Effector memory CD4-positive, alpha-beta T cell (primary cell): ENCODE data around the gene RPL7A.

Experiments used
- DNase-seq, 3 donors: peaks; one replicate each; pipeline ENCODE4 v3.0.0-alpha.2; 2020
- H3K27ac ChIP-seq: 2 replicates; pipeline ENCODE4 v1.7.0; 2013; ENCODE audit warnings: mild to moderate bottlenecking, low read length, moderate library complexity; ENCODE audit not compliant: insufficient read depth, poor library complexity, severe bottlenecking
- H3K27me3 ChIP-seq: replicated peaks from 2 replicates; pipeline ENCODE4 v1.7.0; 2013; ENCODE audit warnings: mild to moderate bottlenecking, low read length; ENCODE audit not compliant: insufficient read depth, control insufficient read depth, poor library complexity, severe bottlenecking
- H3K36me3 ChIP-seq: 2 replicates; pipeline ENCODE4 v1.7.0; 2013; ENCODE audit warnings: mild to moderate bottlenecking, low read length, moderate library complexity; ENCODE audit not compliant: control insufficient read depth, insufficient read depth
- H3K4me1 ChIP-seq: 2 replicates; pipeline ENCODE4 v1.7.0; 2013; ENCODE audit warnings: low read length, mild to moderate bottlenecking; ENCODE audit not compliant: control insufficient read depth, insufficient read depth, poor library complexity, severe bottlenecking
- H3K4me3 ChIP-seq: 2 replicates; pipeline ENCODE4 v1.7.0; 2013; ENCODE audit warnings: low read length, low read depth, mild to moderate bottlenecking; ENCODE audit not compliant: insufficient read depth, poor library complexity, severe bottlenecking
- H3K9me3 ChIP-seq: 2 replicates; pipeline ENCODE4 v1.7.0; 2013; ENCODE audit warnings: mild to moderate bottlenecking, low read length, moderate library complexity; ENCODE audit not compliant: control insufficient read depth

RPL7A gene

DNA sequence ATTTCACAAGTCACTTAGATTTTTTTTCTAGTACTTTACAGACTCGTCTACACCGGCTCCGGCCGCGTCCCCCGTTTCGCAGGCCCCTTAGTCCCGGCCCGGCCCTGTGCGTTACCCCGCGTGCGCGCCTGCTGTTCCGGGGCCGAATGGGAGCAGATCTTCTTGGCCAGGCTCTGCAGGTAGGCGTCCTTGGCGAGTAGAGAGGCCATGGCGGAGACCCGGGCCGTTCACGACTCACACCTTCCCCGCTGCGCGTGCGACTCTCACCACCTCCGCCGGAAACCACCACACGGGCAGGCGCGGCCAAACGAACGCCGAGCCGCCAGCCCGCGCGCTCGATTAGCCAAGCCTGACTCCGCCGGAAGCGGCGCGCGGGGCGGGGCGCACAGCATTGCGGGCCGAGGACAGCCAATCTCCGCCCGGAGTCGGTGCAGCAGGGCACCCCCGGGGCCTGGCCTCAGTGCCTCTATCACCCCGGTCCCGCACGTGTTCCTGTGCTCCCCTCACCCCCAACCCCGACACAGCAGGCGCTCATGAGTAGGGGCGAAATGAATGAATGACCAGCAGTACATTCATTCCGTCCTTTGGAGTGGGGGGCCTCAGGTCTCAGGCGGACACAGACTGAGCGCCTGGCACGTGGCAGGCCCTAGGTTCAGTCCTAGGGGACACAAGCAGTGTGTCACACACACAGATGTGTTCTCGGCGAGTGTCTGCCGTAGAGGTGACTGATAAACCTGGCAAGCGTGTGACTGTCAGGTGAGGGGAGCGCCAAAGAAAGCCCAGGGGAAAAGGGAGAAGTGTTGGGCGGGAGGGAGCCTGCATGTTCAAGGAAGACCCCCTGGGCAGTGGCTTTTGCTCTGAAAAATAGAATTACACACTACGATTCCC lies 11.8 kb upstream of the RPL7A start, which contains the start of gene SURF6:
SURF6 (minus strand) TSS at position 265 of the 888 bp plus-strand sequence; CDS start at position 209, 56 bp downstream.
- Histone ChIP-seq H3K27me3 (no peaks in the 10 kb centered on the region), H3K4me1 (peaks cover 16% of the 10 kb centered on the region), H3K4me3 (peak within 1 kb of the TSS; percentile 70), H3K9me3 (no peaks in the 10 kb centered on the region), H3K36me3 (peaks cover 41% of the 10 kb centered on the region), H3K27ac (peak within 1 kb of the TSS; percentile 64)
- DNase-seq = peak; percentile 89

- Histone ChIP-seq H3K36me3 (peaks cover 39% of the 10 kb centered on the region), H3K4me1 (peaks cover 16% of the 10 kb centered on the region), H3K4me3 (no peak overlapping the region), H3K27ac (no peak overlapping the region), H3K9me3 (no peaks in the 10 kb centered on the region), H3K27me3 (no peaks in the 10 kb centered on the region)
- no peak for DNase-seq
Measured at GRCh38 chr9:133339641-133340040, 8.4 kb upstream of the RPL7A start.

- Histone ChIP-seq H3K27ac (no peak overlapping the region), H3K9me3 (no peaks in the 10 kb centered on the region), H3K4me1 (peaks cover 12% of the 10 kb centered on the region), H3K36me3 (peaks cover 44% of the 10 kb centered on the region), H3K4me3 (no peak overlapping the region), H3K27me3 (no peaks in the 10 kb centered on the region)
- no peak for DNase-seq
Measured at GRCh38 chr9:133340256-133340655, 7.8 kb upstream of the RPL7A start.

GRCh38 chr9:133340916-133341315 lies 7.1 kb upstream of the RPL7A start:
- Histone ChIP-seq H3K27me3 (no peaks in the 10 kb centered on the region), H3K4me3 (no peak overlapping the region), H3K27ac (no peak overlapping the region), H3K9me3 (no peaks in the 10 kb centered on the region), H3K36me3 (peaks cover 48% of the 10 kb centered on the region), H3K4me1 (peaks cover 8% of the 10 kb centered on the region)
- no peak for DNase-seq

DNA sequence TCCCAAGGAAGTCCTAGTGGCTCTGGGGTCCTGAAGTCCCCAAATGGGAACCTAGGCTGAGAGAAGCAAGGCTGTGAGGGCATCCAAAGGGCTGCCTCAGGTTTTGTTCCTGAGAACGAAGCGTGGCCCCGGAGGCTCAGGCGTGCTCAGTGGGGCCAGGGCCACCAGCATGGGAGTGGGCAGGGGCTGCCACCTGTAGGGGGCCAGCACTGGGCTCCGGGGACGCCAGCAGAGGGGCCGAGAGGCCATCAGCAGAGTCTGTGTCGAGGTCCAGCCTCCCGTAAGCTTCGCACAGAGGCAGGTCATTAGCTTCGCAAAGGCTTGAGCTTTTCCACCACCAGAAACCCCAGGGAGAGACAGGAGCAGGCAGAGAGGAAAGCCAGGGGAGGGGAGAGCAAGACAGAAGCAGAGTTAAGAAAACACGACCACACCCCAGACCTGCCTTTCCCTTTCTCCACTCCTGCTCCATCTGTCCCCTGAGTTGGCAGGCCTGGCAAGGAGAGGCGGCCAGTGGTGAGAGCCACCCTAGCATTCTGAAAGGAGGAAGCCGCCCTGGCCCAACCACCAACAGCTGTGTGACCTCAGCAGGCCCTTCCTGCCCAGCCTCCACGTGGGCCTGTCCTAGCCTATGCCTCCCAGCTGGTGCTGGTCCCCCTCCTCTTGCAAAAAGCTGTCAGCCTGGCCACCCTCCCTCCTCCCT lies 6.5 kb upstream of the RPL7A start:
- Histone ChIP-seq H3K27ac (no peak overlapping the region), H3K27me3 (no peaks in the 10 kb centered on the region), H3K36me3 (peaks cover 48% of the 10 kb centered on the region), H3K4me3 (no peak overlapping the region), H3K4me1 (peaks cover 9% of the 10 kb centered on the region), H3K9me3 (no peaks in the 10 kb centered on the region)
- DNase-seq = no peak

- Histone ChIP-seq H3K27me3 (no peaks in the 10 kb centered on the region), H3K4me1 (peaks cover 12% of the 10 kb centered on the region), H3K27ac (no peak overlapping the region), H3K9me3 (no peaks in the 10 kb centered on the region), H3K4me3 (no peak overlapping the region), H3K36me3 (peaks cover 48% of the 10 kb centered on the region)
- no peak for DNase-seq
Measured at GRCh38 chr9:133342069-133342406, 6.0 kb upstream of the RPL7A start.

DNA sequence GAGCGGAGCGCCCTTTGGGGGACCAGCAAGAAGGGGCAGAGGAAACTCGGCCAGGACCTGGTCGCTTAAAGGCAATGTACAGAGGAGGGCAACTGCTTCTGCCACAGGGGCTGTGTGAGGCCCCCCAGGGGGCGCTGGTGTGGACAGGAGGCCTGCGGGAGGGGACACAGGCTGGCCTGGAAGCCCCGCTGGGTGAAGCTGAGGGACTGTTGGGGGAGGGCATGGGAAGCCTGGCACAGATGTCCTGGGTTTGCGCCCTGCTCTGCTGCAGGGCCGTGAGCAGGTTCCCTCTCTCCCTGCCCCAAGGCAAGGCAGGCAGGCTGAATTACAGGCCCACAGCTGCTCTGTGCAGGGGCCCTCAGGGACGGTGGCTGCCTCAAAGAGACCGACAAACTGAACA lies 5.4 kb upstream of the RPL7A start:
- Histone ChIP-seq H3K9me3 (no peaks in the 10 kb centered on the region), H3K36me3 (peaks cover 48% of the 10 kb centered on the region), H3K27me3 (no peaks in the 10 kb centered on the region), H3K4me3 (no peak overlapping the region), H3K27ac (no peak overlapping the region), H3K4me1 (peaks cover 13% of the 10 kb centered on the region)
- no peak for DNase-seq

GRCh38 chr9:133344071-133344470 lies 3.9 kb upstream of the RPL7A start:
- H3K9me3 ChIP-seq = no peaks in the 10 kb centered on the region
- DNase-seq = no peak
- H3K27ac ChIP-seq = no peak overlapping the region
- H3K36me3 ChIP-seq = peaks cover 48% of the 10 kb centered on the region
- H3K4me3 ChIP-seq = no peak overlapping the region
- H3K27me3 ChIP-seq = no peaks in the 10 kb centered on the region
- H3K4me1 ChIP-seq = peaks cover 14% of the 10 kb centered on the region

- H3K9me3 ChIP-seq = no peaks in the 10 kb centered on the region
- peaks cover 21% of the 10 kb centered on the region for H3K4me1 ChIP-seq
- no peak overlapping the region for H3K27ac ChIP-seq
- H3K36me3 ChIP-seq = peaks cover 51% of the 10 kb centered on the region
- no peak overlapping the region for H3K4me3 ChIP-seq
- H3K27me3 ChIP-seq = no peaks in the 10 kb centered on the region
- no peak for DNase-seq
Measured at GRCh38 chr9:133344979-133345378, 3.0 kb upstream of the RPL7A start.

DNA sequence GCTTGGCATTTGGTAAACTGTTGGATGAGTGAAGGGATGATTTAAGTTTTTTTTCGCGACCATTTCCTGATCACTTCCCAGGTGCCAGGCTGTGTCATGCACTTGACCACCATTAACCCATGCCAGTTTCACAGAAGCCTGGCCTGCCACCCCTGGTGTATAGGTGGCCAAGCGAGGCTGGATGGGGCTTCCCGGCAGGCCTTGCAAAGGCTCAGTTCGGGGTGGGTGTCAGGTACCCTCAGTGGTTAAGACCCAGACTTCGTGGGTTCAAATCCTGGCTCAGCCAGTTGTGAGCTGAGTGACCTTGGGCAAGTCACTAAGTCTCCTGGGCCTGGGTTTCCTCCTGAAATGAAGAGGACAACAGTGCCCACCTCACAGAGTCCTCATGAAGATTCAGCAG lies 2.4 kb upstream of the RPL7A start:
- H3K36me3 ChIP-seq = peaks cover 55% of the 10 kb centered on the region
- H3K4me3 ChIP-seq = no peak overlapping the region

More for the DNA sequence above, 2.4 kb upstream of the RPL7A start:
- H3K27ac ChIP-seq = no peak overlapping the region
- no peaks in the 10 kb centered on the region for H3K27me3 ChIP-seq
- H3K9me3 ChIP-seq = no peaks in the 10 kb centered on the region
- no peak for DNase-seq
- H3K4me1 ChIP-seq = peaks cover 19% of the 10 kb centered on the region
